GM10248 (cell line): Measurements from ENCODE around the gene BCL2L14.

Experiments used
- CTCF ChIA-PET: fragments of 300-600 bp; sonication (Branson Sonifier 250); formaldehyde crosslinking; extraction: SDS; loops from one replicate; lab custom pipeline; 2021; ENCODE audit warnings: antibody characterized with exemption; lab: Yijun Ruan, JAX
- POLR2A ChIA-PET: fragments of 350-650 bp; sonication (Branson Sonifier 250); formaldehyde crosslinking; extraction: SDS; loops from one replicate; lab custom pipeline; 2020; ENCODE audit warnings: antibody characterized with exemption; lab: Yijun Ruan, JAX
- DNase-seq: peaks from one replicate; pipeline ENCODE4 v3.0.0; 2012; ENCODE audit errors: extremely low spot score
- CTCF ChIP-seq: IDR thresholded peaks from 2 replicates; pipeline ENCODE4 v1.5.1; 2012; ENCODE audit warnings: mild to moderate bottlenecking, low read depth; ENCODE audit errors: extremely low read depth, missing control alignments, control extremely low read depth

BCL2L14 gene

GRCh38 chr12:12048266-12048665, 22.5 kb upstream of the BCL2L14 start:
- ChIA-PET CTCF (no interaction called here), POLR2A (no interaction called here)
- TF ChIP-seq CTCF, result no peak
- DNase-seq, result no peak

- ChIA-PET POLR2A (no interaction called here), CTCF (no interaction called here)
- no peak for TF ChIP-seq CTCF
- DNase-seq, result no peak
These were observed 22.0 kb upstream of the BCL2L14 start for GRCh38 chr12:12048714-12049113.

GRCh38 chr12:12051668-12052067, 19.1 kb upstream of the BCL2L14 start:
- no peak for DNase-seq
- ChIA-PET POLR2A (no interaction called here), CTCF (interaction anchor here (1.7 kb wide), 1 partner anchor 19 kb away, joined by 9 read pairs; no protein-coding TSS in a partner anchor)
- no peak for TF ChIP-seq CTCF

GRCh38 chr12:12054993-12055392, 15.7 kb upstream of the BCL2L14 start:
- ChIA-PET CTCF (no interaction called here), POLR2A (no interaction called here)
- no peak for TF ChIP-seq CTCF
- no peak for DNase-seq

GRCh38 chr12:12056951-12057350, 13.8 kb upstream of the BCL2L14 start:
- no peak for TF ChIP-seq CTCF
- no peak for DNase-seq
- CTCF ChIA-PET, result interaction anchor here (1.6 kb wide), 1 partner anchor 12 kb away, joined by 3 read pairs; no protein-coding TSS in a partner anchor
- POLR2A ChIA-PET, result no interaction called here

- CTCF ChIA-PET, result no interaction called here
- POLR2A ChIA-PET, result no interaction called here
- TF ChIP-seq CTCF, result no peak
- DNase-seq, result no peak
These were observed 6.1 kb upstream of the BCL2L14 start for GRCh38 chr12:12064596-12064995.

- no peak for DNase-seq
- ChIA-PET CTCF (no interaction called here), POLR2A (no interaction called here)
- no peak for TF ChIP-seq CTCF
These were observed 2.0 kb upstream of the BCL2L14 start for GRCh38 chr12:12068751-12069150.
